K562 (cell line): ENCODE results near the gene SLC9A3. TPM values are rescaled to one million over a fixed set of nuclear protein-coding genes. Genes with fewer than 3 reads are reported as not detected.
A peak's percentile ranks its signal among the peaks of the same experiment; 100 is the strongest.

ENCODE experiments used
- ARNT ChIP-seq, 2 experiments: fragments of 450-650 bp; IDR thresholded peaks; 2 replicates each; pipeline ENCODE4 v1.6.1; 2016; ENCODE audit warnings: mild to moderate bottlenecking in 1 of 2
- BRD9 ChIP-seq: fragments of 450-650 bp; IDR thresholded peaks from 2 replicates; pipeline ENCODE4 v1.6.1; 2018; ENCODE audit warnings: low read depth; ENCODE audit not compliant: partially characterized antibody
- GTF2F1 ChIP-seq: IDR thresholded peaks from 2 replicates; pipeline ENCODE4 v1.6.1; 2011; ENCODE audit warnings: low read depth, low read length, improper control_type of control experiment
- GTF3C2 ChIP-seq: IDR thresholded peaks from 3 replicates; pipeline ENCODE4 v1.6.1; 2011; ENCODE audit warnings: borderline replicate concordance, mild to moderate bottlenecking, moderate library complexity; ENCODE audit not compliant: insufficient read length; ENCODE audit errors: extremely low read depth
- HDAC6 ChIP-seq: IDR thresholded peaks from 2 replicates; pipeline ENCODE4 v1.6.1; 2012; ENCODE audit warnings: low read depth, mild to moderate bottlenecking, control low read depth, inconsistent platforms, low read length, moderate library complexity
- HES1 ChIP-seq: fragments of 450-650 bp; IDR thresholded peaks from 2 replicates; pipeline ENCODE4 v1.6.1; 2016; ENCODE audit warnings: low read depth, mild to moderate bottlenecking, moderate library complexity
- MEF2A ChIP-seq: IDR thresholded peaks from 2 replicates; pipeline ENCODE4 v1.6.1; 2011; ENCODE audit warnings: low read depth, mild to moderate bottlenecking, low read length, moderate library complexity; ENCODE audit not compliant: control insufficient read depth
- NCOA1 ChIP-seq: fragments of 450-650 bp; IDR thresholded peaks from 2 replicates; pipeline ENCODE4 v1.6.1; 2016; ENCODE audit warnings: low read depth
- NFE2L1 ChIP-seq: fragments of 450-650 bp; IDR thresholded peaks from 2 replicates; pipeline ENCODE4 v1.6.1; 2016; ENCODE audit warnings: missing genetic modification characterization, low read depth, mild to moderate bottlenecking, missing compliant biosample characterization, moderate library complexity, borderline replicate concordance
- PHTF2 ChIP-seq: fragments of 250-450 bp; sonication (Bioruptor Pico); IDR thresholded peaks from 2 replicates; pipeline ENCODE4 v1.5.0; 2021; ENCODE audit warnings: mild to moderate bottlenecking
- PPARD ChIP-seq: fragments of 250-450 bp; sonication (Bioruptor Pico); IDR thresholded peaks from 2 replicates; pipeline ENCODE4 v1.8.0; 2022; ENCODE audit warnings: inconsistent platforms, mild to moderate bottlenecking, moderate library complexity
- PTRF ChIP-seq: fragments of 450-650 bp; IDR thresholded peaks from 2 replicates; pipeline ENCODE4 v1.6.1; 2016; ENCODE audit warnings: mild to moderate bottlenecking, missing genetic modification characterization, missing compliant biosample characterization
- RBM15 ChIP-seq: fragments of 200-400 bp; formaldehyde crosslinking; IDR thresholded peaks from 2 replicates; pipeline ENCODE4 v1.6.1; 2018; ENCODE audit warnings: mild to moderate bottlenecking, low read length, moderate library complexity; ENCODE audit not compliant: insufficient read depth
- RFX1 ChIP-seq: fragments of 450-650 bp; IDR thresholded peaks from 2 replicates; pipeline ENCODE4 v1.6.1; 2016; ENCODE audit warnings: mild to moderate bottlenecking, moderate library complexity
- SAFB ChIP-seq: fragments of 200-400 bp; formaldehyde crosslinking; IDR thresholded peaks from 2 replicates; pipeline ENCODE4 v1.6.1; 2017; ENCODE audit warnings: low read depth, low read length, borderline replicate concordance
- TFAM ChIP-seq: fragments of 250-450 bp; sonication (Bioruptor Pico); conservative IDR thresholded peaks from 2 replicates; pipeline ENCODE4 v1.5.0; 2021; ENCODE audit warnings: mild to moderate bottlenecking, moderate library complexity
- ZNF282 ChIP-seq: sonication (generic); formaldehyde crosslinking; IDR thresholded peaks from 2 replicates; pipeline ENCODE4 v1.8.1; 2023; ENCODE audit warnings: missing genetic modification reagents
- ZNF518B ChIP-seq: fragments of 250-450 bp; sonication (Bioruptor Pico); IDR thresholded peaks from 2 replicates; pipeline ENCODE4 v1.5.0; 2021; ENCODE audit warnings: mild to moderate bottlenecking, moderate library complexity
- ZNF707 ChIP-seq: fragments of 250-450 bp; sonication (Bioruptor Pico); conservative IDR thresholded peaks from 2 replicates; pipeline ENCODE4 v1.8.0; 2022; ENCODE audit warnings: inconsistent platforms, mild to moderate bottlenecking, moderate library complexity
- polyA plus RNA-seq, 8 experiments: library from polyadenylated mRNA; depleted of rRNA in 4 of 8; stranded (reverse) in 5 of 8; unstranded in 3 of 8; fragments of >200 nt; fragmentation: Nextera tagmentation in 2 of 8; fragmentation: Illumina TruSeq in 1 of 8; extraction: Ambion mirVana in 2 of 8; extraction: Trizol in 1 of 8; gene quantifications; 2 replicates each; pipeline versions ENCODE4 v1.2.1 to v1.2.3, GENCODE V29; 2011 to 2014; ENCODE audit warnings: inconsistent platforms in 1 of 8, missing spikeins in 1 of 8
- total RNA-seq, 7 experiments: library from RNA; depleted of rRNA in 6 of 7; stranded (reverse); fragments of >200 nt in 6 of 7; fragmentation: Illumina TruSeq in 2 of 7; extraction: Trizol in 2 of 7; gene quantifications; 2 replicates each; pipeline versions ENCODE4 v1.2.1 to v1.2.3, GENCODE V29; 2011 to 2021; ENCODE audit warnings: low replicate concordance in 1 of 7
- TF ChIP-seq, protein P1 (sequence below): sonication (generic); formaldehyde crosslinking; IDR thresholded peaks from 2 replicates; pipeline ENCODE4 v1.8.0; 2022; ENCODE audit warnings: mild to moderate bottlenecking, missing genetic modification reagents

The SLC9A3 gene
- total and polyA plus RNA-seq, 9 of the 15 experiments (the other 6 are each of a cell fraction or from before 2014, with no cell fraction given): 1.5 to 5.8 (median 3.7) TPM; not detected in 2

DNA sequence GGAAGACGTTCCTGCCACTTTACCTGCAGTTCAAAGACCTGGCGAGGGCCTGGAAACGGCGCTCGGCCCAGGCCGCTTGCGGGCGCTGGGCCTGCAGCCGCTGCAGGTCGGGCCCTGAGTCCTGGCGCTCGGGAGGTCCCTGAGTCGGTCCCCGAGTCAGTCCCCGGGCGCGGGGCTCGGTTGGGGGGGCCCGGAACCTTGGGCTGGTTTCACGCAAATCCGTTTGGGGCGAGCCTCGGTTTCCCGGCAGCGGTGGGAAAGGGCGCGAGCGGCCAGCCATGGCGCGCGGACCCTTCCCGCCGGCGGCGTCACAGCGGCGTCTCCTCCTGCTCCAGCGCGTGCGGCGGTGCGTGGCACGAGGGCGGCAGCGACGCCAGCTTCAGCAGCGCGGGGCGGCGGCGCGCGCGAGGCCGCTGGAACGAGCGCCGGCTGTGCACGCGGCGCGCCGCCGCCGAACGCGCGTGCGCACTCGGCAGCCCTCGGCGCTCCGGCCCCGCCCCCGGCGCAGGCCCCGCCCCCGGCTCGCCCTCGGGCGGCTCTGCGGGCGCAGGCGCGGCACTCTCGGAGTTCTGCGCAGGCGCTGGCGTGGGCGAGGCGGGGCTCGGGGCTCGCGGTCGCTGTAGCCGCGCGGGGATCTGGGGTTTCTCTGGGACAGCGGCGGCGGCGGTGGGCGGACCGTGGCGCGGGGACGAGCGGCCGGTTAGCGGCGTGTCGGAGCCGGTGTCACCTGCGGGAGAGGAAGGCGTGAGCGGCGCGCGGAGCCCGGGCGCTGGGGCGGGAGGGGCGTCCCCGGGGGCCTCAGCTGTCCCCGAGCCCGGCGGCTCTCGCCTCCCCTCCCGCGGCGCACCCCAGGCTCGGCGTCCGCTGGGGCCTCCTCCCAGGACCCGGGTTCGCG is 51.3 kb downstream of the SLC9A3 start (continued):
- TF ChIP-seq RBM15 (no peak), PHTF2 (CRISPR knock-in tag) (no peak), NFE2L1 (tag) (no peak), ARNT (IDR thresholded peaks at IDR 0.05) (no peak), HDAC6 (no peak), PTRF (tag) (no peak), ZNF282 (no peak; the same call in 1 of the 2 replicates), NCOA1 (no peak), BRD9 (no peak), RFX1 (no peak), HES1 (no peak), ZNF707 (CRISPR knock-in tag) (no peak), PPARD (CRISPR knock-in tag) (no peak), TFAM (CRISPR knock-in tag) (no peak), MEF2A (no peak), SAFB (peak; percentile 68), ZNF518B (CRISPR knock-in tag) (no peak), GTF3C2 (no peak), GTF2F1 (no peak)
- TF ChIP-seq, protein P1, sequence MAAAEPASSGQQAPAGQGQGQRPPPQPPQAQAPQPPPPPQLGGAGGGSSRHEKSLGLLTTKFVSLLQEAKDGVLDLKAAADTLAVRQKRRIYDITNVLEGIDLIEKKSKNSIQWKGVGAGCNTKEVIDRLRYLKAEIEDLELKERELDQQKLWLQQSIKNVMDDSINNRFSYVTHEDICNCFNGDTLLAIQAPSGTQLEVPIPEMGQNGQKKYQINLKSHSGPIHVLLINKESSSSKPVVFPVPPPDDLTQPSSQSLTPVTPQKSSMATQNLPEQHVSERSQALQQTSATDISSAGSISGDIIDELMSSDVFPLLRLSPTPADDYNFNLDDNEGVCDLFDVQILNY: no peak
